Measurements from ENCODE around the gene LY6G6C. TPM values are rescaled to one million over a fixed set of nuclear protein-coding genes. Genes with fewer than 3 reads are reported as not detected.

The LY6G6C gene
- total RNA-seq, 1 donor = not detected

GRCh38 chr6:31689249-31690110 is 32.1 kb downstream of the LY6G6C start:
- no peak overlapping the region for H3K4me3 ChIP-seq (ENCODE audit: low read depth, low read length)
- DNase-seq (ENCODE audit: low read depth) = no peak
- TF ChIP-seq CTCF (IDR thresholded peaks at IDR 0.05; ENCODE audit: insufficient read depth, low read depth, low read length) = peak; percentile 37

GRCh38 chr6:31687860-31688693 is 33.5 kb downstream of the LY6G6C start:
- no peak overlapping the region for H3K4me3 ChIP-seq (ENCODE audit: low read depth, low read length)
- no peak for DNase-seq (ENCODE audit: low read depth)
- no peak for TF ChIP-seq CTCF (IDR thresholded peaks at IDR 0.05; ENCODE audit: insufficient read depth, low read depth, low read length)

- no peak for TF ChIP-seq CTCF (IDR thresholded peaks at IDR 0.05; ENCODE audit: insufficient read depth, low read depth, low read length)
- H3K4me3 ChIP-seq (ENCODE audit: low read depth, low read length) = no peak overlapping the region
- DNase-seq (ENCODE audit: low read depth) = no peak
These were observed 34.2 kb downstream of the LY6G6C start for GRCh38 chr6:31687321-31687720.

- no peak for DNase-seq (ENCODE audit: low read depth)
- no peak overlapping the region for H3K4me3 ChIP-seq (ENCODE audit: low read depth, low read length)
- TF ChIP-seq CTCF (IDR thresholded peaks at IDR 0.05; ENCODE audit: insufficient read depth, low read depth, low read length) = no peak
These were observed 35.1 kb downstream of the LY6G6C start for GRCh38 chr6:31686483-31686882.

GRCh38 chr6:31683591-31683990 is 38.0 kb downstream of the LY6G6C start:
- no peak overlapping the region for H3K4me3 ChIP-seq (ENCODE audit: low read depth, low read length)
- TF ChIP-seq CTCF (IDR thresholded peaks at IDR 0.05; ENCODE audit: insufficient read depth, low read depth, low read length) = no peak
- DNase-seq (ENCODE audit: low read depth) = no peak

GRCh38 chr6:31681135-31681671 is 40.3 kb downstream of the LY6G6C start:
- DNase-seq (ENCODE audit: low read depth) = peak; percentile 45
- TF ChIP-seq CTCF (IDR thresholded peaks at IDR 0.05; ENCODE audit: insufficient read depth, low read depth, low read length) = no peak
- H3K4me3 ChIP-seq (ENCODE audit: low read depth, low read length) = peak overlapping the region; percentile 62

All from fibroblast of villous mesenchyme (primary cell).